ENCODE results near the gene ONECUT2. TPM values are rescaled to one million over a fixed set of nuclear protein-coding genes. Genes with fewer than 3 reads are reported as not detected.
"Not testable (repeated sequence)": the region's sequence is repeated elsewhere in the genome, so short reads cannot be mapped to it uniquely, and the experiment has no call there.

Gene ONECUT2
- total RNA-seq, 1 experiment from 2014 or later: 4.3 TPM

- no peak for TF ChIP-seq ATF3 (IDR thresholded peaks at IDR 0.05)
- TF ChIP-seq EGR1 (IDR thresholded peaks at IDR 0.05; ENCODE audit: low read depth): no peak
- no peak for TF ChIP-seq ZNF274 (IDR thresholded peaks at IDR 0.05; ENCODE audit: low read depth, low read length)
- TF ChIP-seq POLR2A (IDR thresholded peaks at IDR 0.05; ENCODE audit: borderline replicate concordance, extremely low read depth, insufficient read depth, insufficient read length): no peak
- TF ChIP-seq ZFX (IDR thresholded peaks at IDR 0.05): no peak
- no peak for TF ChIP-seq ELF1 (IDR thresholded peaks at IDR 0.05; ENCODE audit: borderline replicate concordance, low read depth)
- no peak for TF ChIP-seq POLR2AphosphoS5 (IDR thresholded peaks at IDR 0.05; ENCODE audit: low read depth, low read length)
- no peak for TF ChIP-seq TCF7L2 (IDR thresholded peaks at IDR 0.05; ENCODE audit: borderline replicate concordance, extremely low read depth, insufficient read depth, insufficient read length)
- TF ChIP-seq SRF (IDR thresholded peaks at IDR 0.05; ENCODE audit: low read depth): no peak
- no peak for TF ChIP-seq RAD21 (IDR thresholded peaks at IDR 0.05; ENCODE audit: low read depth)
- TF ChIP-seq CEBPB (IDR thresholded peaks at IDR 0.05; ENCODE audit: low read depth): no peak
These were observed 84.7 kb downstream of the ONECUT2 start (continued) for GRCh38 chr18:57519668-57520424.

- RAD21 ChIA-PET (ENCODE audit: low non-redundant PET in 1 of 2, low total read pairs in 2 of 2, uncharacterized antibody in 2 of 2, unreplicated experiment in 2 of 2); H3K4me3 ChIP-seq (replicated peaks in 1 of 2; ENCODE audit: low read depth in 1 of 2, low read length in 2 of 2); H3K79me2 ChIP-seq (ENCODE audit: insufficient read depth, low read length); intact Hi-C loops (cut with micrococcal nuclease); ATAC-seq; H3K27me3 ChIP-seq (ENCODE audit: insufficient read depth, low read length); H3K27ac ChIP-seq (ENCODE audit: low read depth, low read length); H3K36me3 ChIP-seq (ENCODE audit: control insufficient read depth in 1 of 2, insufficient read depth in 2 of 2, low read length in 2 of 2); H3K4me1 ChIP-seq (ENCODE audit: control insufficient read depth in 1 of 2, insufficient read depth in 2 of 2, low read length in 2 of 2); DNase-seq (ENCODE audit: low read depth, low spot score); H3K9me3 ChIP-seq (ENCODE audit: control insufficient read depth in 1 of 2, insufficient read depth in 1 of 2, low read depth in 1 of 2, low read length in 2 of 2); BruUV-seq (replicated peaks); H4K20me1 ChIP-seq (ENCODE audit: insufficient read depth); CTCF ChIA-PET; H3K4me2 ChIP-seq (ENCODE audit: low read length); H2AFZ ChIP-seq (ENCODE audit: low read depth, low read length, poor library complexity, severe bottlenecking); H3K9ac ChIP-seq (ENCODE audit: low read length); H3K9me2 ChIP-seq (ENCODE audit: insufficient read depth); POLR2A ChIA-PET: not testable (repeated sequence)
These were observed 87.2 kb downstream of the ONECUT2 start for GRCh38 chr18:57522348-57522747.

Data from HCT116 (cell line).